GM18507 (cell line): Measurements from ENCODE around the gene CALHM2.

Experiments used
- DNase-seq: peaks from one replicate; pipeline ENCODE4 v3.0.0; 2011; ENCODE audit warnings: low read depth; ENCODE audit not compliant: insufficient read length; ENCODE audit errors: extremely low spot score
- FAIRE-seq: peaks from 2 replicates; lab custom pipeline; 2011; peaks lifted over from hg19 to GRCh38; lab: Jason Lieb, UNC

Gene CALHM2

DNA sequence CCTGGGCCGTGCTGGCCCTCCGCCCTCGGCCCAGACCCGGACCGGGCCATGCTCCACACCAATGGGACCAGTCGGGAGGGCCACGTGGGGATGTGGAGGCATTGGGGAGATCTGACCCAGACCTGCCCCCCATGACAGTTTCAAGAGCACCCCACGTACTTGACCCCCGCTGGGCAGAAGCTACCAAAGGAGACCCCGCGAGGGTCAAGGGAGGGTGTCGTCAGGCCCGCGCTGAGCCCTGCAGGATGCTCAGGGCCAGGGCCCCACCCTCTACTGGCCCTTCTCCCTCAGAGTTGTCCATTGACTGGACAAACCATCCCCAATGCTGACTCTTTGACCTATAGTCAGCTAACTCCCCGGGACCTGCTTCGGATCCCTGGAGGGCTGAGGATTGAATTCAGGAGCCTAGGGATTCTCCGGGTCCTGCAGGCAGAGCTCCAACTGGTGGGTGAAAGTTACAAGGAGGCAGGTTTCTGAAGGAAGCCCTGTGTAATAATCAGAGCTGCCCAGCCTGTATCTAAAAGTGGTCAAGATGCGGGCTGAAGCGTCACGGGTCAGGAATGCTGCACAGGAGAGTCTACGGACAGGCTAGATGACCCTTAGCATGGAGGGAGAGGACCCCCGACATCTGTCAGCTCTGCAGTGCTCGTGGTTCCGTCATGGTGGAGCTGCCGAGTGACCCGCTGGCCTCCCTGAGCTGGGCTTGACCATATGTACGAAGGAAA, 498 bp upstream of the CALHM2 start:
- FAIRE-seq, result no peak
- DNase-seq, result no peak

DNA sequence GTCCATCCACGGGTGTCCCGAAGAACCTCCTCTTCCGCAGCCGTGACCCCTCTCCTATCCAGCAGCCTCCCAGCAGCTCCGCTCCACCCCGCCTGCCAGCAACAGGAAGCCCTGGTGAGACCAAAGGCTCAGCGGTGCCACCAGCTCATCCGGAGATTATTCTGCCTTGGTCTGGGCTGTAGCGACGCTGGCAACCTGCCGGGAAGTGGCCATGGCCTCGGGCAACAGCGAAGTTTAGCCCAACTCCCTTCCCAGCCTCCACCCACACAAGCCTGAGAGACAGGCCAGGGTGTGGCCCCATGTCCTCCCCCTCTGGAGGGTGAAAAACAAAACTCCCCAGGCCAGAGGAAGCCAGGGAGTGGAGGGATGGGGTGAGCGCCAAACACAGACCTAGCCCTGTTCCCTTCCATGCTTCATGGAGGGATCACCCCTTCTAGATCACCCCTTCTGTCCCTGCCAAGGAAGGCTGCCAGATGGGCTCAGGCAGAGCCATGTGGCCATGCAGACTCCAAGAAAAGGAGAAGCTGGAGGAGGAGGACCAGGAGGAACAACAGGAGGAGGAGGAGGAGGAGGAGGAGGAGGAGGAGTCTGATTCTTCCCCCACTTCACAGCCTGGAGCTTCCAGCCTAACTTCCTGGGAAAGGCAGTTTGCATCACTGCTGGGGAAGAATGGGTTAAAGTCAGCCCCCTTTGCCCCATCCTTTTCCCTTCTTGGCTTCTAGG, 918 bp downstream of the CALHM2 start:
- FAIRE-seq (peak; percentile 86), DNase-seq (peak; percentile 46)

- no peak for DNase-seq
- FAIRE-seq, result no peak
Measured at GRCh38 chr10:103450201-103450695, 1.9 kb downstream of the CALHM2 start.

GRCh38 chr10:103449208-103450144, 2.7 kb downstream of the CALHM2 start:
- FAIRE-seq (no peak), DNase-seq (no peak)

DNA sequence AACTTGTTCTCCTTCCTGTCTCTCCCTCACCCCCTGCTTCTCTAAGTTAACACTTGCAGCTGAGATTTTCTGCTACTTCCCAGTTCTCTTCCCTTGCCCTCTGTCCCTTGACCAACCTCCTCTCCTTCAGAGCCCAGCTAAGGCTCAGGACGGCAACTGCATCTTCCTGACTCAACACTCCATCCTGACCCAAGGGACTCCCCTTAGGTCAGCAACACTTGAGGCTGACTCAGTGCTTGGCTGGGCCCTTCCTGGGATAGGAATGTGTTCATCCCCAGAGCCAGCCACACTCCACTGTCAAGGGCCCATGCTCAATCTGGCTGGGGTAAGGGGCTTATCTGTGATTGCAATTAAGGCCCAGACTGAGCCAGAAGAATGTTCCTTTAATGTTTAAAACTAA, 3.4 kb downstream of the CALHM2 start:
- DNase-seq, result no peak
- FAIRE-seq, result no peak

DNA sequence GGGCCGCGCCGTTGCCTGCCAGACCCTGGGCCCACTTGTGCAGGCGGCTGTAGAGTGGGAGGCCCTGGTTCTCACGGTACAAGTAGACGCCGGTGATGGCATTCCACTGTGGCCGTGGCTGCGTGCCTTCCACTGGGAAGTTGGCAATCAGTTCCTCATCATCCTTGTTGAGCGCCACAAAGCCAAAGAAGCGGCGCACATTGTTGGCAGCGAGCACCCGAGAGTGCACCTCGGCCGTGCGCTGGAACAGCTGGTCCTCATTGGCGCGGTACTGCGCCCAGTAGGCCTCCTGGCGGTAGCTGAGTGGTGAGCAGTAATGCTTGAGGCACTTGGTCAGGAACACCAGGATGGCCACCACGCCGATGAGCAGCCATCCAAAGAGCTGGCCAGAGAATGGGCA, 5.0 kb downstream of the CALHM2 start:
- DNase-seq, result no peak
- no peak for FAIRE-seq

GRCh38 chr10:103445767-103446567, 6.2 kb downstream of the CALHM2 start:
- DNase-seq (no peak), FAIRE-seq (no peak)

DNA sequence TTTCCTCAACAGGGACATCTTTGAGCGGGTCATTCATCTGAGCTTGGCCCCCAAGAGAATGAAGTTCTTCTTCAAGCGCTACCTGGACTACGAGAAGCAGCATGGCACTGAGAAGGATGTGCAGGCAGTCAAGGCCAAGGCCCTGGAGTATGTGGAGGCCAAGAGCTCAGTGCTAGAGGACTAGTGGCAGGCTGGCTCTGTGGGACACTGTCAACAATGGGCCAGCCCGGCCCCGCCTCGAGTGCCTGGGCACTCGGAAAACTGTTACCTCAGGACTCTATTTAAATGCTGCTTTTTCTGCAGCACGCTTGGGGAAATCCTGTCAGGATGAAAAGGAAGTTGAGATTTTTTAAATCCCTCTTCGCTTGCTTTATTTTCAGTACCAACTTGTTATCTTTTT, 6.8 kb downstream of the CALHM2 start:
- no peak for DNase-seq
- FAIRE-seq, result no peak

DNA sequence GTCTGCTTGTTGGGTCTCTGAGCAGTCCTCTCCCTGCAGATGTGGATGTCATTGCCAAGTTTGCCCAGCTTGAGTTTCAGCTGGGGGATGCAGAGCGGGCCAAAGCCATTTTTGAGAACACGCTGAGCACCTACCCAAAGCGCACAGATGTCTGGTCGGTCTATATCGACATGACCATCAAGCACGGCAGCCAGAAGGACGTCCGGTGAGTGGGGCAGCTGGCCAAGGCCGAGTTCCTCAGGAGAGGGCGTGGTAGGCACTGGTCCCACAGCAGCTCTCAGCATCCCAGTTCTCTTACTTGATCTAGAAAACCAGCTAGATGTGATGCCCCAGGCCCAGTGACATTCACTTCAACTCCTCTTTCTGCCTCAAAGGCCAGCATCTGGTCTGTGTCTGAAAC, 7.7 kb downstream of the CALHM2 start:
- DNase-seq (no peak), FAIRE-seq (no peak)

GRCh38 chr10:103443475-103444185, 8.5 kb downstream of the CALHM2 start:
- no peak for DNase-seq
- FAIRE-seq, result no peak

DNA sequence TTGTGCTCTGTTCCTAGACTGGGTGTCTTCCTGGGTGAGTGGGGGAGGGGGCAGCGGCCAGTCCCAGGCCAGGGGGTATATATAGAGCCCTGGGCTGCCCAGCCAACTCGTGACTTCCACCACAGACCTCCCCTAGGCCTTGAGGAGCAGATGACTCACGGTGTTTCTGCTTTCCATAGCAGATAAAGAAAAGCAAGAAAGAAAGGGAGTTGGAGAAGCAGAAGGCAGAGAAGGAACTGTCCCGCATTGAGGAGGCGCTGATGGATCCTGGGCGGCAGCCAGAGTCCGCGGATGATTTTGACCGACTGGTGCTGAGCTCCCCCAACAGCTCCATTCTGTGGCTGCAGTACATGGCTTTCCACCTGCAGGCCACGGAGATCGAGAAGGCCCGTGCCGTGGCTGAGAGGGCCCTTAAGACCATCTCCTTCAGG, 10.1 kb downstream of the CALHM2 start:
- FAIRE-seq (no peak), DNase-seq (no peak)

- no peak for FAIRE-seq
Measured at GRCh38 chr10:103441611-103442010, 10.6 kb downstream of the CALHM2 start.

DNA sequence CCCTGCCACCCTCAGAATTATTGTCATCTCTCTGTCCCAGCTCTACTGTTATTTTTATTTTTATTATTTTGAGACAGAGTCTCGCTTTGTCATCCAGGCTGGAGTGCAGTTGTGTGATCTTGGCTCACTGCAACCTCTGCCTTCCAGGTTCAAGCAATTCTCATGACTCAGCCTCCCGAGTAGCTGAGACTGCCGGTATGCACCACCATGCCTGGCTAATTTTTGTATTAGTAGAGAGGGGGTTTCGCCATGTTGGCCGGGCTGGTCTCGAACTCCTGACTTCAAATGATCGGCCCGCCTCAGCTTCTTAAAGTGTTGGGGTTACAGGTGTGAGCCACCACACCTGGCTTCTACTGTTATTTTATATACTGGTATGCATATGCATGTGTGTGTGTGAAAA, 11.0 kb downstream of the CALHM2 start:
- FAIRE-seq, result no peak
- DNase-seq, result no peak

More at GRCh38 chr10:103441611-103442010, 10.6 kb downstream of the CALHM2 start:
- no peak for DNase-seq

GRCh38 chr10:103440416-103440815, 11.8 kb downstream of the CALHM2 start:
- DNase-seq, result no peak
- FAIRE-seq, result no peak

DNA sequence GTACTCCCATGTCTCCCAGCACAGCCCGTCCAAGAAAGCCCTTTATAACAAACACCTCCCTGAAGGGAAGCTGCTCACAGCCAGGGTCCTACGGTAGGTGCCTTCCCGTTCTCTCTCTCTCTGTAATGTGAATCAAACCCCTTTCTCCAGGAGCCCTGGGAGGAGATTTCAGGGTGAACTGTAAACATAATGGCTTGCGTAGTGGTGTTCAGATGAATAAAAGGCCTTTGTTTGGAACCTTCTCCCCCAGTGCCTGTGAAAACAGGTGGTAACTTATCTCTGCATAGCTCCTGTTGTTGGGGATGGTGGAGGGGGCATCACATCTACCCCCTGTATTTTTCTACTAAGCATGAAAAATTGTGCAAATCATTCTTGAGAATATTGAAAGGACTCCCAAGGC, 12.4 kb downstream of the CALHM2 start:
- FAIRE-seq (no peak), DNase-seq (no peak)

GRCh38 chr10:103433858-103434257, 18.3 kb downstream of the CALHM2 start:
- DNase-seq (no peak), FAIRE-seq (no peak)

DNA sequence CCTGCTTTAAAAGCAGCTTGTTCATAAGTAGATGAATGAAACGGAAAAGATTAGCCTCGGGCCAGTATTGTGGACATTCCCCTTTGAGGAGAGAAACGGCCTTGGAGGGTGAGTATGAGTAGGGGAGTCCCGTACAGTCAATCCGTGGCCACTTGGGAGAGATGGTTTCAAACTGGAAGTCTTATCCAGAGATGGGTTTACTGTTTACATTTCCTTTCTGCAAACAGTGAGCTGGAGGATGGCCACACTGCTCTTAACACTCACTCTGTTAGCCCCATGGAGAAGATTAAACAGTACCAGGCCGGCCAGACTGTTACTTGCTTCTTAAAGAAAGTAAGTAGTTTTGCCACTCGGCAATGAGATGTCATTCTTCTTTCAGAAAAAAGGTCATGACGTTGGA, 20.3 kb downstream of the CALHM2 start:
- DNase-seq (no peak), FAIRE-seq (no peak)

GRCh38 chr10:103429647-103430046, 22.5 kb downstream of the CALHM2 start:
- FAIRE-seq, result no peak
- DNase-seq, result no peak
